GM21526 (cell line): Measurements from ENCODE around the gene PLCL1.
A peak's percentile ranks its signal among the peaks of the same experiment; 100 is the strongest.

Experiments
- ATAC-seq: cut with Tn5 transposase; IDR thresholded peaks from one replicate; pipeline ENCODE4 v1.9.1; 2021; ENCODE audit warnings: moderate library complexity; ENCODE audit not compliant: unreplicated experiment, low FRiP score

The PLCL1 gene

DNA sequence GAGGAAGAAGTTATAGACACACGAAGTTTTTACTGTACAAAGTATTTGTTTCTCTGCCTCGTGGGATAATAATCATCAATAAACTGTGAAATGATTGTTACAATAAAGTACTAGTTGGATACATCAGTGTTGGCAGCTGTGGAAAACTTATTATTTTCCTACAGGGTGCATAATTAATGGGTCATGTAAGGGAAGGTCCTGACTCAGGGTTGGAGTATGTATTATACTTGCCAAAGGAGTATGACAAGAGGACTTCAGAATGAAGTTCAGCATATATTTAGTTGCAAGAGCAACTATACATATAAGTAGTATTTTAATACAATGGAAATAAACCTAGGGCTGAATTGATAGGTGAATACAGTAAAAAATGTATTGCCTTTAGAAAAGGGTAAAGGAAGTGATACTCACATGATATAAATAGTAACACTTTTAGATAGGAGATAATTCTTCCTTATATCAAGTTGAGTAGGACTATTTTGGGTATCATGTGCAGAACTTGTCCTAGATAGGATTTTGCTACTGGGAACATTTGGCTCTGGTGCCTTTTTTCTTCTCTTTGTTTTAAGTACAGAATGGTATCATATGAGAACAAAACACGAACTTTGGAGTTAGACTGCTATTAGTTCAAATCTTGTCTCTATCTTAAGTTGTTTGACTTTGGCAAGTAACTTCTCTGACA is 79.1 kb downstream of the PLCL1 start:
- ATAC-seq = no peak

DNA sequence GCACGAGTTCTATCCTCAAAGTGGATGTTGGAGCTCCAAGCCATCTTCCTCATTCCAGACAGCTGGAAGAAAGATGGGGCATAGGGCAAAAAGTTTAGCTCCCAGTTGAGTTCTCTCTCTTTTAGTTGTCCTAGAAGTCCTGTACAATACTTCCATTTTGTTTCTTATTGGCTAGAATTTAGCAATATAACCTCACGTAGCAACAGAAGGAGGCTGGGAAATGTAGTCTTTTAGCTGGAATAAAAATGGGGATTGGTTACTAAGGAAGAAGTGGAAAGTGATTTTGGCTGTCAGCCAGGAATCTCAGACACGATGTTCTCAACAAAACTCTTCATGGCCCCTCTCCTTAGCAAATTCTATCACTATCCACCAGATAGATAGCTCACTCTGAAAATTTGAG is 79.9 kb downstream of the PLCL1 start:
- ATAC-seq = no peak

DNA sequence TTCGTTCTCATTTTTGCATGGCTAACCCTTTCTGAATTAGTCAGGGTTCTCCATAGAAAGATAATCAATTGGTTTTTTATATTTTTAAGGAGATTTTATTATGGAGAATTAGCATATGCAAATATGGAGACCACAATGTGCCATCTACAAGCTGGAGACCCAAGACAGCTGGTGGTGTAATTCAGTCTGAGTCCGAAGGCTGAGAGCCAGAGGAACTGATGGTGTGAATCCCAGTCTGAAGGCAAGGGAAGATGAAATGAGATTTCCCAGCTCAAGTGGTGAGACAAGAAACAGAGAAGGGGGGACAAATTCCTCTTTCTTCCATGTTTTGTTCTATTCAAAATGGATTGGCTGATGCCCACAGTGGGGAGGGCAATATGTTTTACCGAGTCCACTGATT is 80.7 kb downstream of the PLCL1 start:
- no peak for ATAC-seq

DNA sequence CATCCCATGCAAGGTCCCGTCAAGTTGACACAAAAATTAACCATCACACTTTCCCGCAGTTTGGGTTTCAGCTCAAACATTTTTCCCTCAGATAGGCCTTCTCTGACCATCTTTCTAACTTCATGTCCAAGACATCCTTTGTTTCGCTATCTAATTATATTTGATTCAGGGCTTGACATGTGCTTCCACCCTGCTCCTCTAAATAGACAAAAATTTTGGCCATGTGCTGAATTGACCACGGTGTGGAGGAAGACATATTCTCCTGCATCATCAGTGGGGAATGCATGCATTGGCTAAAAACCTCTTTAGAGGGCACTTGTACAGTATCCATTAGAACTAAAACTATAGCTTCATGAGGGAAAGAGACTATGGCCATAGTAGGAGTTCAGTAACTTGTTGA is 81.2 kb downstream of the PLCL1 start:
- ATAC-seq = no peak

DNA sequence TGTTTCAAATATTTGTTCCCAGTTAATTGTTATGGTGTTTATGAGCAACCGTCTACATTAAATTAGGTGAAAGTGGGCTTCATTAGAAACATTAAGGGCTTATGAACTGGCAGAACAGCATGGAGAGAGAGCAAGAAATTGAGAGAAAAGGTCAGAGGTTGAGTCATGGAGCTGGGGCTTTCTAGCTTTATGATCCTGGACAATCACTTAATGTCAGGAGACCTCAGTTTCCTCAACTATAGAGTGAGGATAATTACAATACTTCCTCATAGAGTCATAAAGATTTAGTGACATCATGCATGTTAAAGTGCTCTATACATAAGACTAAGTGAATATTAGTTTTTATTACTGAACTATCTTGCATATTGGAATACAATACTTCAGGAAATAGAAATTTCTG is 83.9 kb downstream of the PLCL1 start:
- ATAC-seq = no peak

DNA sequence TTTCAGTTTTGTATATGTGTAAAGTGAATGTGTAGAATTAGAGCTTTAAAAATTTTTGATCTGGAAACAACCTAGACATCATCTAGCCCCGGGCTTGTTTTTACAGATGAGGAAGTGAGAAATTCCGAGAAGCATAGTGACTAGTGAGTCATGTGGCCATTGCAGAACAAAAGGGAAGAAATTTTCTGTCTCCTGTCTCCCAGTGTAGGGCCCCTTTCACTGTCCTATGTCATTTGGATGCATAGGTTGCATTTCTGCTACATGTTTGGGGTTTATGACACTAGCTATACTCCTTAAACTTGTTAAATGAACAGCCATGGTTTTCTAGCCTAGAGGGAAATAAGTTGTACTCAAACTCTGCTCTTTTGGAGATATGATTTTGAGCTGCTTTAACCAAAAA is 84.6 kb downstream of the PLCL1 start:
- peak; percentile 97 for ATAC-seq

DNA sequence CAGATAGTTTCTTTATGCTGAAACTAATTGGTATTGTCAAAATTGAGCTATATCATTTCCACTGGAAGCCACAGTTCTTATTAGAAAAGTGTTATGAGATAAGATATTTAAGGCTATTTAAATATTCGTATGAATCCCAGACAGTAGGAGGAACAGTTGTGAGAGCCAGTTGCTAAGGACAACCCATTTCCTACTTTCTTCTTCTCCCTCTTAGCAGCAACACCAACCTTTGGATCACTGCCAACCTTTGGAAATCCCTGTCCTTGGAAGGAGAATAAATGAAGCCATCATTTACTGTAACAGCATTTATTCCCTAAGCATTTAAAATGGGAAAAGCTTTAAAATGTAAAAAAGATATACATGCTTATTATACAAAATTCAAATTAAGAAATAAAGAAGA is 85.8 kb downstream of the PLCL1 start:
- no peak for ATAC-seq

DNA sequence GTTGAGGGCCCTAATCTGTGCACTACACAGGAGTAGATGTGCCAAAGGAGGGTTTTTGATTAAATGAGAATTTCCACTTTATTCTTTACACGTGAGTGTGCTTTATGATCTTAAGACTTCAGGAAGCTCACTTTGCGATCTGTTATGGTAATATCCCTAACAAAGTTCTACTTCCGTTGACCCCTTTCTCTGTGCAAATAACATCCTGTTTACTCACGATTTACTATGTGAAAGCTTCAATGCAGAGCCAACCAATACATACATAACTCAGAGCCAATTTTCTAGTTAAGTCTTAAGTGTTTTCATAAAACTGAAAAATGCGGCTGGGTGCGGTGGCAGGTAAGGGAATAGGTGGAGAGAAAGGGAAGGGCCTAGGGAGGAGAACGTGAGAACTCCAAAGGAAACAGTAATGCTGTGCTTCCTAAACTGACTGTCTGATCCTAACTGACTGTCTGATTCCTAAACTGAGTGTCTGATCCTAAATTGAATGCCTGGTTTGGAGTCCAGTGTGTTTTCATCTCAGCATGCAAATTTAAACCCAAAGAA is 87.6 kb downstream of the PLCL1 start:
- ATAC-seq = no peak

DNA sequence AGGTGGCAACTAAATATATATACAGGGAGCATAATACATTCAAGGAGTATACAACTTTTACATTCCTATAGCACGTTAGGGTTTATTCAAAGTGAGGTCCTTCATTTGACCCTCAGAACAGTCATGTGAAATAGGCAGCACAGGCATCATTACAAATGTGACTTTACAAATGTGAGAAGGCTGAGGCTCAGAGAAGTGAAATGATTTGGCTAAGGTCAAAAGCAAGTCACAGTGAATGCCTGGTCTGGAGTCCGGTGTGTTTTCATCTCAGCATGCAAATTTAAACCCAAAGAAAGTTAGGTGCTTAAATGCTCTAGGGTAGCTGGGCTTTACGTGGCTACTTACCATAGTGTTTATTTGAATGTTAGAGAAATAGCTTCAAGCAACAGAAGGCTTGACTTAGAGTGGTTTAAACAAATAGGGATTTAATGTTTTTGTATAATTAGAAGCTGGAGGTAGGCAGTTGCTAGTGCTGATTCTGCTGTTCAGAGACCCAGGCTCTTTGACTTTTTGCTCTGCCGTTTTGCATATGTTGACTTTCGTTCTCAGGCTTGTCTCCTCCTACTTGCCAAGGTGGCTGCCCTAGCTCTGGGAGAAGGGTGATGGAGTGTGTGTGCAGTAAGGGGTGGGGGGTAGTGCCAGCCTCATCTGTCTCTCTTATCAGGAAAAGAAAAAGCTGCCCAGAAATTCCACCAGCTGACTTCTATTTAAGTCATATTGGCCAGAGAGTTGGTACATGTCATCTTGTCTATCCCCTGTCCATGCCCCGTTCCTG is 89.2 kb downstream of the PLCL1 start:
- ATAC-seq = peak; percentile 49

DNA sequence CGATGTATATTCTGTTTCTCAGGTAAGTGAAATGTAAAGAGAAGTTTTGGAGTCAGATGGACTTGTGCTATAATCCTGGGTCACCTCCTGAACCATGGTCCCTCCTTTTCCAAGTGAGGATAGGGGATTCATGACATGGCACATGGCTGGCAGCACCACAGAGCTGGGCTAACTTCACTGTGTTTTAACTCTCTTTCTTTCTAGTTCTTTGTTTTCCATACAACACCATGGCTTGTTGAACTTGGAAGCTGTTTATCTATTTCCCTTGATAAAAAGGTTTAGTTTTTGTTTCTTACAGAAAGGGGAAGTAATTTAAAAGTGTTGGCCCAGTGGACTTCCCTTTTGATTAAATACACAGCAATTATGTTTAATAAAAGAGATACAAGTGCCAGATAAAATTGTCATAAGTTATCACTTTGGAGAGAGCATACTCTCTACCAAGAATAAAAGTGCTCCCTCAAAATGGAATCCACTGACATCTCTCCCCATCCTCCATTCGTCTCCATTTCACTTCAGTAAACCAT is 90.4 kb downstream of the PLCL1 start:
- ATAC-seq = no peak

DNA sequence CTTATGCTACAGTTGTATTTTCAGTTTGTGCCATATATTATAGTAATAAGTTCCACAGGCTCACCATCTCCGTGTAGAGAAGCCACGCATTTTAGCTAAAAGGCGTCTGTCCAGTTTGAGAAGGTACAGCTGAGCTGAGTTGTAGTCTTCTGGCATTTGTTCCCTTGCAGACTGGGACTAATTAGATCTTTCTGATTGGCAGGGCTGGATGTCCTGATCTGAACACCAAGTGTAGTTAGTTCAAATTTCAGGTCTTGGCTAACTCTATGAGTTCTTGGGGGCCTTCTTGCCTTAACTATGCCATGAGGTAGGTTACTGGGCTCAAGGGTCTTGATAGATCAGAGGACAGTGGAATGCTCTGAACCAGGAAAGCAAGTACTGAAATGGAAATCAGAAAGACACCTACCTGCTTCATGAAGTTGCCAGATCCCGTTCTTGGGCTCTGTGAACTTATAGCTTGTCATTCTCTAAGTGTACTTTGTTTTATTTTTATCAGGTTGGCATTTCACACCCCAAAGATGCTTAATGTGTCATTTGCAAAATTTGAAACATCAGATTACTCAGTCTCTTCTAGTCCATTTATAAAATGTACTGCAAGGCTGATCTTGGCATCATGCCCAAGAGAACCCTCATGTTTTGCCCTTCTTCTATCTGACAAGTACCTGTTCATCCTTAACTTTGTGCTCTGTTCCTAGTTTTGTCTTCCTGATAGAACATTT is 93.7 kb downstream of the PLCL1 start:
- no peak for ATAC-seq

DNA sequence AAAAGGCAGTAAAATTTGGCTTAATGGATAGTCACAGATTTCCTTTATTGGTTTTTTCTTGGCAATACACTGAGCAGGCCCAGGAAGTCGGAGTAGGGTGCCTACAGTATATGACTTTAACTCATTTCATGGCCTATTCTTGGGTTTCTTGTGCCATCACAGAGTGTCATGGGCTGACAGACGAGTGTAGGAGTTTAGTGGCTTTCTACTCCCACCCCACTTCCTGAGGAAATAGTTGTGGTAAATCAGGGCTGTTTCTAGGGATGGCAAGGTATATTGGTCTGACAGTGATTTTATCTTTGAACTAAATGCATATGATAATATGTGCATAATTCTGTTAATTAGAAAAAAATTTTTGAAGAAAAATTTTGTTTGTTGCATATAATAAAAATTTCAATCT is 100.1 kb downstream of the PLCL1 start:
- peak; percentile 55 for ATAC-seq

DNA sequence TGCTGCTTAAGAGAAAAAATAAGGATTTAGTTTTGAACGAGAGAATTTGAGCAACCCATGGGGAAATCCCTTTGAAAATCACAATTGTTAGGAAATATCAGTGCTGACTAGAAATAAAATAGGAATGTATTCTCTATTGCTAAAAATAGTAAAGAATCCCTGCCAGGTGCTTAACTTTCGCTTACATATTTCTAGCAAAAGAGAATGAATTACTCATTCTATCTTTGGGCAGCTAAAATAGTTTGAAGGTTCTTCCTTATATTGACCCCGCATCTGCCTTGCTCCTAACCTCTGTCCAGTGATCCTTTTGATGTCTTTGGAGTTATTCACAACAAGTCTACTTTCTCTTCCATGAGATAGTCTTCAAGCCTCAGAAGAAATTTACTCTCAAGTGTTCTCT is 103.8 kb downstream of the PLCL1 start:
- ATAC-seq = no peak

DNA sequence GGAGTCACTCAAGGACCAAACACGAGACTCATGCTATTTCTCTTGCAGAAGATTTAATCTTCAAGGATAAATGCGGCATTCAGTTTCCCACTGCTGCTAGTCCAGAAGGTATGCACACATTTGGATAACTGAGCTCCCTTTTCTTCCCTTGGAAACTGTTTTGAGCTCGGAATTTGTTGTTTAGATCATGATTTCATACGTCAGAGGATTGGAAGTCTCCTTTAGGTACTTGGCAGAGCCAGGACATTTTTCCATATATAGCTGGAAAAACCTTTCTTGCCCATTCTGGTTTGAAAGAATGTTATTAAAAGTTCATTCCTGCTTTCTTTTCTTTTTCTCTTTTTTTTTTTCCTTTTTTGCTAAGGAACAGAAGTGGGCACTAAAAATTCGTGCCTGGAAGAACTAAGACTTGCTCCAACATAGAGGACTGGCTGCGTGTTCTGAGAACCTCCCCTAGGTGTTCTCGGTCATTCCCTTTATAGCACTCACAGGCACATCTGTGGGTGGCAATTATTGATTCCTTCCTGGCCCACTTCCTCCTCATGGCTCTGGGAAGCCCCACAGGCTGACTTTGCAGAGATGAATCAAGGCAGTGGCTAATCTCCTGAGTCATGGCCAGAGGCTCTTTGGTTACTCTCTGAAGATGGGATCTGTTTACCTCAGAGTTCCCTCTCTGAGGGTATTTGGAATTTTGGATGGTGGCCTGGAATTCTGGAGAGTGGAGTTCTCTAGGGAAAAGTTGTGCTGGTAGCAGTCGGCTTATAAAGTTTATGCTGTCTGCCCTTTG is 104.8 kb downstream of the PLCL1 start:
- no peak for ATAC-seq

DNA sequence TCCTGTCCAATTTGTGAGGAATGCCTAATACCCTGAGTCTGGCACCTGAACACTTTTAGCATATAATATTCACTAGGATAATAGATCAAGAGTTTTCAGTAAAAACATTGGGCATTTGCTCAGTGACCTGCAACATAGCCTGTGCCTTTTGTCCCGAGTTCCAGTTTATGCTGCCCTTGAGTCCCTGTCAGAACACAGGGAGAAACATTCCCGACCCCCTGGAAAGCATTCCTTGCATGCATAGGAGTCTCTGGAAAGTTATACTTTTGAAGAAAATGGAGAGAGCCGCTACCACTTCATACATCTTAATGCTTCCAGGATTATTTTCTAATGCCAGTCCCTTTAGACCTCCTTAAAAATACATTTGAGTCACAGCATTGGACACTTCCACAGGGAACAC is 107.3 kb downstream of the PLCL1 start:
- no peak for ATAC-seq

DNA sequence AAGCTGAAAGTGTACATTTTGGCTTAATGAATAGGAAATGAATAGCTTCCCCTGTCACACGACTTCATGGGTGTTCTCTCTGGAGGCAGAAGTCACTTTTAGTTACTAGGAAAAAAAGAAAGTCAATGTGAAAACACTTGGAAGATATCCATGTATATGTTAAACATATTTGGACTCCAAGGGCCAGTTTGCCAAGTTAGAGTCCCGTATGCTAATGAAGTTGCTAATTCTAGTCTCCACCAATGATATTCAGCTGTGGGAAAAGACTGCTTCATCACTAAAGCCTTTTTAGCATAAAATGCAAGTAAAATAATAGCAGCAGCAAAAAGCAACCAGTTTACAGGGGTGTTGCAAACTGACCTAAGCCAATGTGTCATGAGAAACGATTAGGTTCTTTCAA is 108.7 kb downstream of the PLCL1 start:
- ATAC-seq = no peak

DNA sequence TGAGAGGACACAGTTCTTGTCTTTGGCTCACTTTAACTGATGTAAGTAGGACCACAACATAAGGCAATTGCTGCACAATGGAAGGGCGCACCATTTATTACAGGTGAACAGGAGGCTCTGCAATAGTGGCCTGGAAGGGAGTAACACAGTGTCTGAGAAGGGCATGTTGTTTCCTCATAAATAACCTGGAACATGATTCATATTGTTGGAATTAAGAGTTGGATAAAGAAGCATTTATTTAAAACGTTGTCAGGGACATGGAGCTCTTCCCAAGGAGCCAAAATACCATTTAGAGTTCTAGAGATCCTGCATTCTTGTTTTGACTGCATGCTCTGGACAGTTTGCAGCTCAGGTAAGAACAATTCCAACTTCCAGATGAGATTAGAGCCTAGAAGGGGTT is 110.4 kb downstream of the PLCL1 start:
- ATAC-seq = no peak

DNA sequence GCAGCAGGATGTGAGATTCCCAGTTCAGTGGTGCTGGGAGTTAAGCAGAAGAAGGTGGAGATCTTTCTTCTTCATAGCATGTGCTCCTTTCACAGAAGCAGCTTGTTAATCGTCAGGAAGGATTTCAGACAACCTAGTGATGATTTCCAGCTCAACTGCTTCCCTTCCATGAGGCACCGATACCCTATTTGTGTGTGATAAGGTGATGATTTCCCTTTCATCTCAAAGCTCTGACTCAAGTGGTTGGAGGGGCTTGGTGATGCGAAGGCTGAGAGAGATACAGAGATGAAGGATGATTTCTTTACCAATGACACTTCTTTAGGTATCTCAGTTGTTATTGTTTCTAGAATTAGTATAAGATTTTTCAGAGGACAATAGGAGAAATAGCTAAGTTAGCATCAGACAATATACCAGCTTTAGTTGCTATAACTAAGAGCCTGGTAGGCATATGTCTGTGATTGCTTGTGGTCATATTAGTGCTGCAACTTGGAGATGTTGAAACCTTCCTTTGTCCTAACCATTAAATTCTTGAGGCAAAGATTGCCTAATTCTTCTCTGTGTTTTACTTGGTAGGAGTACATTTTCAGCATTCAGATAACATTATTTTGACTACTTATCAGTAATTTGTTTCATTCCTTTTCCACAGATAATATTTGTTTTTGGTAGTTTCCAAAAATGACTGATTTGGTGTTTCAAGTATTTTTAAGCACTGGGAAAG is 111.3 kb downstream of the PLCL1 start:
- ATAC-seq = no peak

DNA sequence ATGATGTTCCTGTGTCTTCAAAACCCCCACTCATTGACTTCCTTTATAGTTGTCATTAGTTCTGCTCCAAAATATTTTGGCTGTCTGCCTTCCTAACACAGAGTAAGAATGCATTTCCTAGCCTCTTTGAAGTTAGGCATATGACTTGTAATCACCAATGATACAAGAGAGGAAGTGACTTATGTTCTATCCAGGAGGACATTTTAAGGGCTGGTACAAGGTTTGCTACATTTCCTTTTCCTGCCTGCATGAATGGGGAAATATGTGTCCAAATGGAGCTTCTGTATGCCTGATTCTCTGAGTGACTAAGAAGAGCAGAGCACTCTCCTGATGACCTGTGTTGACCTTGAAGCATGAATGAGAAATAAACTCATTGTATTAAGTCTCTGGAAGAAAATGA is 115.1 kb downstream of the PLCL1 start:
- ATAC-seq = no peak

DNA sequence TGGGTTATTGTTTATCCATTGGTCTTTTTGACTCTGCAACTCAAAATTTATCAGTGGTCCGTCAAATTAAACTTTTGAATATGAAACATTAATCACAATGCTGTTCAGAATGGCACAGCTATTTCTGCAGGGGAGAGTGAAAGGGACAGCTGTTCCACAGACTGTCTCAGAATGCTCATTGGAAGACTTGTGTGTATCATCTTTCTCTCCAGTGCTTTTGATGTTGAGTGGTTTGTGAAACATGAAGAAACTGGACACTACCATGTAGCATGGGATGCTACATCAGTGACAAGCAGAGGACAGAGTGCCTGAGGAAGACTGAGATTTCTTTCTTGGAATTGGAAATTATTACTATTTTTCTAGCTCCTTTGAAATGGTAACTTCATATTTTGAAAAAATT is 115.7 kb downstream of the PLCL1 start:
- ATAC-seq = no peak
